Suprapubic skin (tissue), 4 donors: ENCODE measurements around the gene SPRR2D. TPM values are rescaled to one million over a fixed set of nuclear protein-coding genes. Genes with fewer than 3 reads are reported as not detected.

ENCODE experiments used
- DNase-seq, 2 donors: peaks; one replicate each; pipeline ENCODE4 v3.0.0-alpha.2; 2019; ENCODE audit warnings: low spot score in 2 of 2
- H3K27ac ChIP-seq: fragments of 200-600 bp; sonication (generic); one replicate; pipeline ENCODE4 v1.5.1; 2019
- H3K27me3 ChIP-seq: fragments of 200-600 bp; sonication (generic); one replicate; pipeline ENCODE4 v1.5.1; 2019
- H3K36me3 ChIP-seq: fragments of 200-600 bp; sonication (generic); one replicate; pipeline ENCODE4 v1.5.1; 2019
- H3K4me1 ChIP-seq: fragments of 200-600 bp; sonication (generic); one replicate; pipeline ENCODE4 v1.5.1; 2019
- H3K4me3 ChIP-seq: fragments of 200-600 bp; sonication (generic); one replicate; pipeline ENCODE4 v1.5.1; 2019; ENCODE audit warnings: mild to moderate bottlenecking
- H3K9me3 ChIP-seq: fragments of 200-600 bp; sonication (generic); one replicate; pipeline ENCODE4 v1.5.1; 2019
- EP300 ChIP-seq: sonication (generic); formaldehyde crosslinking; IDR thresholded peaks from one replicate; pipeline ENCODE4 v1.6.1; 2017; ENCODE audit warnings: antibody characterized with exemption
- POLR2A ChIP-seq, 2 donors: fragments of 450-650 bp; IDR thresholded peaks; one replicate each; pipeline ENCODE4 v1.6.1; 2017; ENCODE audit warnings: antibody characterized with exemption in 2 of 2, mild to moderate bottlenecking in 2 of 2, moderate library complexity in 2 of 2
- POLR2AphosphoS5 ChIP-seq, 3 donors: sonication (generic); formaldehyde crosslinking; IDR thresholded peaks; one replicate each; pipeline ENCODE4 v1.6.1; 2017; ENCODE audit warnings: antibody characterized with exemption in 3 of 3
- WGBS: methylation state at CpG from one replicate; pipeline ENCODE4 v1.1.5; 2018; 5-methylcytosine and 5-hydroxymethylcytosine counted together
- total RNA-seq, 4 donors: library from RNA; depleted of rRNA; stranded (reverse); fragments of >200 nt; gene quantifications; one replicate each; pipeline ENCODE4 v1.1.0, GENCODE V29; 2016
- TF ChIP-seq, protein P1 (sequence below), 2 donors: fragments of 200-600 bp in 1 of 2; fragments of 450-650 bp in 1 of 2; sonication (generic) in 1 of 2; IDR thresholded peaks; one replicate each; pipeline ENCODE4 v1.5.1; 2016 to 2019; ENCODE audit warnings: antibody characterized with exemption in 2 of 2, mild to moderate bottlenecking in 1 of 2, moderate library complexity in 1 of 2

The SPRR2D gene
- total RNA-seq, 4 donors from 2014 or later: 12.3 to 69.2 (median 56.6) TPM; not detected in 1

DNA sequence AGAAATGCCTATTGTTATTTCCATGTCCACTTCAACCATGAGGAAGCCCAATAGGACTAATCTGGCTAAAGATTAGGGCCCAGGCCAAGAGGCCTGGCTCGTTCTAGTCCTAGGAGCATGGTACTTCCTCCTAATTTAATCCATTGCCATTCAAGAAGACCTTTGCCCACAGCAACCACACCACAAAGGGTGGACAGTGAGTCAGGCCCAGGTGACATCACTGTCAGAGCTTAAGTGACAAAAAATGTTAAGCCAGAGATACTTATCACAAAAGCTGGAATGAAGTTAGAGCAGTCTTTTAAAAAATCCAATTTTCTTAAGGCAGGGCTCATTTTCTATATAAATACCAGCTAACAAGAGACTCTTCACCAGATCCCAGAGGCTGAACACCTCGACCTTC lies 39.5 kb downstream of the SPRR2D start, which contains the start of gene SPRR3:
Gene SPRR3, plus strand, starts transcription at position 368 of the 400 bp plus-strand sequence. CDS start 1,272 bp downstream, outside the sequence.
- Histone ChIP-seq H3K36me3 (no peaks in the 10 kb centered on the region), H3K27me3 (no peaks in the 10 kb centered on the region), H3K4me1 (no peaks in the 10 kb centered on the region), H3K27ac (no peak within 1 kb of the TSS), H3K9me3 (no peaks in the 10 kb centered on the region), H3K4me3 (no peak within 1 kb of the TSS)
- WGBS: 79% methylated on average over 2 of the region's 2 CpGs
- no peak for TF ChIP-seq EP300
- TF ChIP-seq, protein P1, sequence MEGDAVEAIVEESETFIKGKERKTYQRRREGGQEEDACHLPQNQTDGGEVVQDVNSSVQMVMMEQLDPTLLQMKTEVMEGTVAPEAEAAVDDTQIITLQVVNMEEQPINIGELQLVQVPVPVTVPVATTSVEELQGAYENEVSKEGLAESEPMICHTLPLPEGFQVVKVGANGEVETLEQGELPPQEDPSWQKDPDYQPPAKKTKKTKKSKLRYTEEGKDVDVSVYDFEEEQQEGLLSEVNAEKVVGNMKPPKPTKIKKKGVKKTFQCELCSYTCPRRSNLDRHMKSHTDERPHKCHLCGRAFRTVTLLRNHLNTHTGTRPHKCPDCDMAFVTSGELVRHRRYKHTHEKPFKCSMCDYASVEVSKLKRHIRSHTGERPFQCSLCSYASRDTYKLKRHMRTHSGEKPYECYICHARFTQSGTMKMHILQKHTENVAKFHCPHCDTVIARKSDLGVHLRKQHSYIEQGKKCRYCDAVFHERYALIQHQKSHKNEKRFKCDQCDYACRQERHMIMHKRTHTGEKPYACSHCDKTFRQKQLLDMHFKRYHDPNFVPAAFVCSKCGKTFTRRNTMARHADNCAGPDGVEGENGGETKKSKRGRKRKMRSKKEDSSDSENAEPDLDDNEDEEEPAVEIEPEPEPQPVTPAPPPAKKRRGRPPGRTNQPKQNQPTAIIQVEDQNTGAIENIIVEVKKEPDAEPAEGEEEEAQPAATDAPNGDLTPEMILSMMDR (IDR thresholded peaks at IDR 0.05): no peak
- no peak for TF ChIP-seq POLR2AphosphoS5 (IDR thresholded peaks at IDR 0.05)
- TF ChIP-seq POLR2A (IDR thresholded peaks at IDR 0.05): no peak
- no peak for DNase-seq

DNA sequence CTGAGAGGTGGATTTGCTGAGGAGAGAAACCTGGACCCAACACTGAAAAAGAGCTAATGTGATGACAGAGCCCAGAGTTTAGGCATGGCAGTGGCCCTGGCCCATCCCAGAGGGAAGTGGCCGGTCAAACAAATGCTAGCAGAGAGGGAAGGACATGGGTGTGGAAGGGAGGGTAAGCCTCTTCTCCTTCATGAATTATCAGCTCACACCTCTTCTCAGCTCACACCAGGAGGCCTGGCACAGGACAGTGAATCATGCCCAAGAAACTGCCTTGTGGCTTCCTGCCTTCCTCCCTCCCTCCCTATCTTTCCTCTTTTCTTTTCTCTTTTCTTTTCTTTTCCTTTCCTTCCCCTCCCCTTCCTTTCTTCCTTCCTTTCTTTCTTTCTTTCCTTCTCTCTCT lies 40.6 kb downstream of the SPRR2D start:
- Histone ChIP-seq H3K36me3 (no peaks in the 10 kb centered on the region), H3K27ac (no peak overlapping the region), H3K27me3 (no peaks in the 10 kb centered on the region), H3K4me1 (no peaks in the 10 kb centered on the region), H3K9me3 (no peaks in the 10 kb centered on the region), H3K4me3 (no peak overlapping the region)
- 100% methylated on average over 1 of the region's 1 CpG for WGBS
- TF ChIP-seq POLR2A (IDR thresholded peaks at IDR 0.05) (no peak), EP300 (no peak), POLR2AphosphoS5 (IDR thresholded peaks at IDR 0.05) (no peak)
- TF ChIP-seq, protein P1 (IDR thresholded peaks at IDR 0.05): no peak
- DNase-seq: no peak

DNA sequence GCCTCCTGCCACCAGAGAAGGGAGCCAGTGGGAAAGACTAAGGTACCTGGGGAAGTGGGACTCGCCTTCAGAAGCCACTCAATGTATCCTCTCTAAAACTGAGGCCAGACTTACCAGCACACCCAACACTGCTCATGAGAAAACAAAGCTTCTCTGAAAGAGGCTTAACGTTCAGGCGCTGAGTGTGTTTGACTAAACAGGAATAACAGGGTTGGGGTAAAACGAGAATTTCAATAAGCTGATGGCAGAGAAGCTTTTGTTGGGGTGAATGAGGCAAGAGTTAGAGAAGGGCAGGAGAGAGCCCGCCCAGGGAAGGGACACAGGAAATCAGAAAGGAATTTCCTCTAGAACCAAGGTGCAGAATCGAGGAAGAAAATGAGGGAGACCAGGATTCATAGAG lies 41.1 kb downstream of the SPRR2D start:
- Histone ChIP-seq H3K27ac (no peak overlapping the region), H3K36me3 (no peaks in the 10 kb centered on the region), H3K4me1 (no peaks in the 10 kb centered on the region), H3K9me3 (no peaks in the 10 kb centered on the region), H3K27me3 (no peaks in the 10 kb centered on the region), H3K4me3 (no peak overlapping the region)
- TF ChIP-seq POLR2A (IDR thresholded peaks at IDR 0.05): no peak
- TF ChIP-seq EP300: no peak
- TF ChIP-seq, protein P1 (IDR thresholded peaks at IDR 0.05): no peak
- TF ChIP-seq POLR2AphosphoS5 (IDR thresholded peaks at IDR 0.05): no peak
- WGBS: 71% methylated on average over 6 of the region's 6 CpGs
- no peak for DNase-seq

DNA sequence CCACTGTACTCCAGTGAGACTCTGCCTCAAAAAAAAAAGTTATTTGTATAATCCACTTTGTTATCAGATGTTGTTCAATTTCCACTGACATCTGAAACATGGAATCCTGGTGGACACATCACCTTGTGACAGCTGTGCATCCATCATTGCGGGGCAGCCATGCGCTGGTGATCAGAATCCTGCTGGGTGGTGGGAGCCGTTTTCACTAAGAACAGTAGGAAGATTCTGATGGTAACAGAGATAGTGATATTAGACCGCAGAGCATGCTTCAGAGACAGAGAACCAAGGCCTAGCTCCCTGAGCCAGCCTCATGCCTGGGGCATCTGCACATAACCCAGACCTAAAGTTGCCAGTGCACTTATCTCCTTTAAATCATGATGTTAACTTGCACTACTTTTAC lies 42.4 kb downstream of the SPRR2D start:
- TF ChIP-seq EP300 (no peak), POLR2A (IDR thresholded peaks at IDR 0.05) (no peak), POLR2AphosphoS5 (IDR thresholded peaks at IDR 0.05) (no peak)
- TF ChIP-seq, protein P1 (IDR thresholded peaks at IDR 0.05): no peak
- Histone ChIP-seq H3K36me3 (no peaks in the 10 kb centered on the region), H3K27me3 (no peaks in the 10 kb centered on the region), H3K4me1 (no peaks in the 10 kb centered on the region), H3K4me3 (no peak overlapping the region), H3K9me3 (no peaks in the 10 kb centered on the region), H3K27ac (no peak overlapping the region)
- WGBS: 75% methylated on average over 4 of the region's 4 CpGs
- DNase-seq: no peak

DNA sequence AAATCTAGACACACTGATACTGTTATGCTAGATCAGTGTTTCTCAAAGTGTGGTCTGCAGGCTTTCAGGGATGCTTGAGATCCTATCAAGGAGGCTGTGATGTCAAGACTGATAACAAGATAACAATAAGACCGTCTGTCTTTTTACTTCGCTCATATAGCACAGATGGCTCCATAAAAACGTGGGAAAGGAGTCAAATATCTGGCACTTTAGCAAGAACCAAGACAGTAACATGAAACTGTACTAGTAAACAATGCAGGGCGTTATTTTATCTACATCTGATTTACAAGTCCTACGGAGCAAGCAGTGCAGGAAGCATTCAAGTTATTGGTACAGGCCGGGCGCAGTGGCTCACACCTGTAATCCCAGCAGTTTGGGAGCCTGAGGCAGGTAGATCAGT lies 43.0 kb downstream of the SPRR2D start:
- H3K4me3 ChIP-seq: no peak overlapping the region
- no peaks in the 10 kb centered on the region for H3K27me3 ChIP-seq
- DNase-seq: no peak
- 33% methylated on average over 7 of the region's 7 CpGs for whole genome bisulfite sequencing
- no peaks in the 10 kb centered on the region for H3K36me3 ChIP-seq
- no peaks in the 10 kb centered on the region for H3K9me3 ChIP-seq
- H3K27ac ChIP-seq: no peak overlapping the region
- TF ChIP-seq, protein P1 (IDR thresholded peaks at IDR 0.05): no peak
- TF ChIP-seq EP300 (no peak), POLR2A (IDR thresholded peaks at IDR 0.05) (no peak), POLR2AphosphoS5 (IDR thresholded peaks at IDR 0.05) (no peak)
- no peaks in the 10 kb centered on the region for H3K4me1 ChIP-seq
